ENCODE results near the gene LRRC3C.

Gene LRRC3C

GRCh38 chr17:39972271-39972670 lies 44.7 kb downstream of the LRRC3C start:
- Mint-ChIP-seq H3K9me3 (no peaks in the 10 kb centered on the region), H3K27me3 (peaks cover 18% of the 10 kb centered on the region), H3K4me1 (ENCODE audit: low read depth) (no peaks in the 10 kb centered on the region), H3K4me3 (no peak overlapping the region), H3K36me3 (ENCODE audit: low read depth) (no peaks in the 10 kb centered on the region), H3K27ac (no peak overlapping the region)

- Mint-ChIP-seq H3K36me3 (ENCODE audit: low read depth) (no peaks in the 10 kb centered on the region), H3K4me1 (ENCODE audit: low read depth) (no peaks in the 10 kb centered on the region), H3K27ac (no peak overlapping the region), H3K9me3 (no peaks in the 10 kb centered on the region), H3K27me3 (peaks cover 18% of the 10 kb centered on the region), H3K4me3 (no peak overlapping the region)
Measured at GRCh38 chr17:39973496-39973895, 46.0 kb downstream of the LRRC3C start.

DNA sequence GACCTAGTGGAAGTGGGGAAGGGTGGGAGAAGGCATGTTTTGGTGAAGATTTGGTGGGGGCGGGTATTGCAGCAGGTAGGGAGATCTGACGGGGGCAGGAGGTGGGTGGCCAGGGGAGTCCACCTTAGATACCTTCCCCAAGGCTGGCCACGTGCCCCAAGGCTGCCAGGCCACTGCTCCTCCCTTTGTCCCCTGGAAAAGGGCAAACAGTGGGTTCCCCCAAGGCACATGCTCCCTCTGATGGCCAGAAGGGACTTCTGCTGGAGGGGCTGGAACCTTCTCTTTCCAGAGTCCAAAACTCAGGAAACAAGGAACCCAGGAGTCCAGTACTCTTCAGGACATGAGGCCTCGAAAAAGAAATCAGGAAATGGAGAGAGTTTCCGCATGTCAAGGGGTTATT lies 46.9 kb downstream of the LRRC3C start:
- Mint-ChIP-seq H3K27me3 (peaks cover 20% of the 10 kb centered on the region), H3K9me3 (no peaks in the 10 kb centered on the region), H3K4me1 (ENCODE audit: low read depth) (peaks cover 3% of the 10 kb centered on the region), H3K36me3 (ENCODE audit: low read depth) (no peaks in the 10 kb centered on the region), H3K27ac (no peak overlapping the region), H3K4me3 (no peak overlapping the region)

- Mint-ChIP-seq H3K27ac (no peak overlapping the region), H3K27me3 (peaks cover 16% of the 10 kb centered on the region), H3K4me3 (no peak overlapping the region), H3K4me1 (ENCODE audit: low read depth) (peaks cover 12% of the 10 kb centered on the region), H3K9me3 (no peaks in the 10 kb centered on the region), H3K36me3 (ENCODE audit: low read depth) (no peaks in the 10 kb centered on the region)
Measured at GRCh38 chr17:39975801-39976200, 48.3 kb downstream of the LRRC3C start.

- Mint-ChIP-seq H3K4me3 (peak overlapping the region; percentile 94), H3K27ac (no peak overlapping the region), H3K9me3 (no peaks in the 10 kb centered on the region), H3K4me1 (ENCODE audit: low read depth) (peaks cover 33% of the 10 kb centered on the region), H3K27me3 (peaks cover 9% of the 10 kb centered on the region), H3K36me3 (ENCODE audit: low read depth) (peaks cover 18% of the 10 kb centered on the region)
Measured at GRCh38 chr17:39979016-39979670, 51.6 kb downstream of the LRRC3C start.

DNA sequence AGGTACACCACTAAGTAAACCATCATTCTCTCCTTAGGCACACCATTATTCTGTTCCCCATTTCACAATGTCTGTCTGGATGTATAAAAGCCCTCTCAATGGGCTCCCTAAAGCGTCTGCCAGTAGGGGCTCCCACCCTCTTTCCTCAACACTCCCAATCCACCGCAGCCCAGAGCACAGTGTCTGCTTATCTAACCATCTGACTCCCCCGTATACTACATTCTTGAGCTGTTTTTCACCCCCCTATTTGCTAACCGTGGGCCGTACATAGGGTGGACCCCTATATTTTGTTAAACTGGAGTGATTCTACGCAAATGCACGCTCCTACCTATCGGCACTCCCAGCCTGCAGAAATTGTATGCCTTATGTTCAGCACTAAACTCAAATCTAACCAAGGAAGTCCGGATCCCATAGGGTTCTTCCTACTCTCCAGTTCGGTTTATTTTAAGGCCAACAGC lies 52.4 kb downstream of the LRRC3C start:
- H3K9me3 Mint-ChIP-seq = no peaks in the 10 kb centered on the region
- peak overlapping the region; percentile 89 for H3K27ac Mint-ChIP-seq
- peaks cover 38% of the 10 kb centered on the region for H3K4me1 Mint-ChIP-seq (ENCODE audit: low read depth)
- H3K36me3 Mint-ChIP-seq (ENCODE audit: low read depth) = peaks cover 26% of the 10 kb centered on the region
- H3K27me3 Mint-ChIP-seq = peaks cover 9% of the 10 kb centered on the region
- H3K4me3 Mint-ChIP-seq = peak overlapping the region; percentile 94

DNA sequence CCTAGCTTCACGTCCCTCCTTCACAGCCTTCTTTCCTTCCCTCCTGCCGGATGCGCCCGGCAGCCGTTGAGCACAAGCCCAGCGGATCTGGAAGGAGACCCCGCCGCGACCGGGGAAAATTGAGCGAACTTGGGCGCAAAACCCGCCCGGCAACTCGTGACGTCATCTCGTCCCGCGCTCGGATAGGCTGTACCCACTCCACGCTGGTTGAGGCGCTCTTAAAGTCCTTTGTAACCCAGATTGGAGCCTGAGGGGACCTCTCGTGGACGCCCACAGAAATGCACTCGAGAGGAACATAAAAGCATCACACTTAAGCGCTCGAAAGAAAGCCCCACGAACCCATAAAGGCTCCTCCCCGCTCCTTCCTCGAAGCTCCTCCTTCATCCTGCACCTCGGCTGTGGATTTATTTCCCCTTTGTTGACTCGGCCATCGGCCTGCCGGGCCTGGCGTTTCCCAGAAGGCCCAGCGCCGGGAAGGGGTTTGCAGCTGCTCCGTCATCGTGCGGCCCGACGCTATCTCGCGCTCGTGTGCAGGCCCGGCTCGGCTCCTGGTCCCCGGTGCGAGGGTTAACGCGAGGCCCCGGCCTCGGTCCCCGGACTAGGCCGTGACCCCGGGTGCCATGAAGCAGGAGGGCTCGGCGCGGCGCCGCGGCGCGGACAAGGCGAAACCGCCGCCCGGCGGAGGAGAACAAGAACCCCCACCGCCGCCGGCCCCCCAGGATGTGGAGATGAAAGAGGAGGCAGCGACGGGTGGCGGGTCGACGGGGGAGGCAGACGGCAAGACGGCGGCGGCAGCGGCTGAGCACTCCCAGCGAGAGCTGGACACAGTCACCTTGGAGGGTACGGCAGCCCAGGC lies 53.0 kb downstream of the LRRC3C start, which contains the start of gene PSMD3:
Gene PSMD3 (plus strand): TSS at position 457 of the 856 bp plus-strand sequence. CDS start 164 bp downstream, at position 621.
- Mint-ChIP-seq H3K27me3 (peaks cover 8% of the 10 kb centered on the region), H3K36me3 (ENCODE audit: low read depth) (peaks cover 32% of the 10 kb centered on the region), H3K27ac (peak within 1 kb of the TSS; percentile 89), H3K4me3 (peak within 1 kb of the TSS; percentile 94), H3K9me3 (no peaks in the 10 kb centered on the region), H3K4me1 (ENCODE audit: low read depth) (peaks cover 38% of the 10 kb centered on the region)

- H3K27ac Mint-ChIP-seq = peak overlapping the region; percentile 89
- peak overlapping the region; percentile 94 for H3K4me3 Mint-ChIP-seq
- H3K9me3 Mint-ChIP-seq = no peaks in the 10 kb centered on the region
- peaks cover 39% of the 10 kb centered on the region for H3K36me3 Mint-ChIP-seq (ENCODE audit: low read depth)
- H3K27me3 Mint-ChIP-seq = peaks cover 5% of the 10 kb centered on the region
- H3K4me1 Mint-ChIP-seq (ENCODE audit: low read depth) = peaks cover 38% of the 10 kb centered on the region
Measured at GRCh38 chr17:39981207-39981741, 53.7 kb downstream of the LRRC3C start.

DNA sequence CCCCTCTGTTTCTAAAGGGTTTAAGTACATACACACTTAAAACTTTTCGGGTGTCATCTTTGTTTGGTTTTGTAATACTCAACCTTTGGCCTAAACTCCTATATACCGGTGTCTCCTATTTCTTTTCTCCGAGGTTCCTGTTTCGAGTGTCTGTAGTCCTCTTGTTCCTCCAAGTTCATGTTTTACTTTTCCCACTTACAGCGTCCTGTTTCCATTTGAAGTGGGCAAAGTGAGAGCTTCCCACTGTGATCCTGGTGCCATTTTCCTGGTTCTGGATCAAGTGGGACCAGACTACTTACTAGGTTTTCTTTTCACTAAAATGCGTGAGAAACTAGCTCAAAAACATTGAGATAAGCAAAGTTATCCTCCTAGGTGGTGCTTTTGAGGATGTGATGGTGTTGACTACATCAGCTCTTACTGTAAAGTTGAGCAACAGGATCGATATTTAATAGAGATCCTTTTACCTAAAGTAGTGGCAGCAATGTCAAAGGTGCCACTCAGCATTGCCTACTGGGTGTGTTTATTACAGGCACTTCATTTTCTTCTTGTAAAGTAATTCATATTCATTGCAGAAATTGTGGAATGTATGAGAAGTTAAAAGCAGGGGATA lies 54.3 kb downstream of the LRRC3C start:
- Mint-ChIP-seq H3K4me1 (ENCODE audit: low read depth) (peaks cover 38% of the 10 kb centered on the region), H3K36me3 (ENCODE audit: low read depth) (peaks cover 45% of the 10 kb centered on the region), H3K27me3 (peaks cover 5% of the 10 kb centered on the region), H3K27ac (peak overlapping the region; percentile 89), H3K4me3 (peak overlapping the region; percentile 94), H3K9me3 (no peaks in the 10 kb centered on the region)

GRCh38 chr17:39988206-39988810 lies 60.8 kb downstream of the LRRC3C start:
- H3K27ac Mint-ChIP-seq = no peak overlapping the region
- no peaks in the 10 kb centered on the region for H3K27me3 Mint-ChIP-seq
- H3K4me3 Mint-ChIP-seq = no peak overlapping the region
- peaks cover 95% of the 10 kb centered on the region for H3K36me3 Mint-ChIP-seq (ENCODE audit: low read depth)
- H3K9me3 Mint-ChIP-seq = no peaks in the 10 kb centered on the region
- H3K4me1 Mint-ChIP-seq (ENCODE audit: low read depth) = peaks cover 11% of the 10 kb centered on the region

GRCh38 chr17:39994448-39994847 lies 66.9 kb downstream of the LRRC3C start:
- H3K27me3 Mint-ChIP-seq = no peaks in the 10 kb centered on the region
- H3K4me1 Mint-ChIP-seq (ENCODE audit: low read depth) = no peaks in the 10 kb centered on the region
- no peak overlapping the region for H3K27ac Mint-ChIP-seq
- H3K4me3 Mint-ChIP-seq = no peak overlapping the region
- H3K9me3 Mint-ChIP-seq = no peaks in the 10 kb centered on the region
- peaks cover 79% of the 10 kb centered on the region for H3K36me3 Mint-ChIP-seq (ENCODE audit: low read depth)

Data from stimulated activated naive CD8-positive, alpha-beta T cell treated with anti-CD3 and anti-CD28 coated beads, Interleukin-15, Interleukin-2, amounts not matched to agents 100 ng/mL and 50 ng/mL, for 24 hours (primary cell).